SK-N-MC (cell line): ENCODE data around the gene CDK17.

ENCODE experiments used
- EZH2 ChIP-seq: fragments of 200-600 bp; sonication (generic); IDR thresholded peaks from one replicate; pipeline ENCODE4 v1.6.1; 2017; ENCODE audit warnings: antibody characterized with exemption
- POLR2AphosphoS5 ChIP-seq: IDR thresholded peaks from 2 replicates; pipeline ENCODE4 v1.6.1; 2012; ENCODE audit warnings: mild to moderate bottlenecking, low read depth, low read length, borderline replicate concordance

- TF ChIP-seq EZH2 (no peak), POLR2AphosphoS5 (no peak)
These were observed 16.2 kb downstream of the CDK17 start for GRCh38 chr12:96383991-96384390.
